Stimulated activated CD8-positive, alpha-beta memory T cell treated with anti-CD3 and anti-CD28 coated beads, Interleukin-15, amount 100 ng/mL, for 24 hours (primary cell): ENCODE data around the gene DAGLA.
A peak's percentile ranks its signal among the peaks of the same experiment; 100 is the strongest.

Experiments
- DNase-seq: peaks from one replicate; pipeline ENCODE4 v3.0.0-alpha.2; 2020; ENCODE audit warnings: low read depth

DAGLA gene

DNA sequence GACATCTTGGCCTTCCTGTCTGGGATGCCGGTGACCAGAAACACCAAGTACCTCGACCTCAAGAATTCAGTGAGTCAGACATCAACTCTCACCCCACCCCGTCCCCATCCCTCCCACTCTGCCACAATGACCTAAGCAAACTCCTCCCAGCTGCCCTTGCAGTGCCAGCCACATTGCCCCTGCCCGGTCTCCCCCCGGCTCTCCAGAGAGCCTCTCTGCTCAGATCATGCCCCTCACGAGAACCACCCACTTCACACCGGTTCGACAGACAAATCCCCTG is 48.7 kb downstream of the DAGLA start:
- no peak for DNase-seq

DNA sequence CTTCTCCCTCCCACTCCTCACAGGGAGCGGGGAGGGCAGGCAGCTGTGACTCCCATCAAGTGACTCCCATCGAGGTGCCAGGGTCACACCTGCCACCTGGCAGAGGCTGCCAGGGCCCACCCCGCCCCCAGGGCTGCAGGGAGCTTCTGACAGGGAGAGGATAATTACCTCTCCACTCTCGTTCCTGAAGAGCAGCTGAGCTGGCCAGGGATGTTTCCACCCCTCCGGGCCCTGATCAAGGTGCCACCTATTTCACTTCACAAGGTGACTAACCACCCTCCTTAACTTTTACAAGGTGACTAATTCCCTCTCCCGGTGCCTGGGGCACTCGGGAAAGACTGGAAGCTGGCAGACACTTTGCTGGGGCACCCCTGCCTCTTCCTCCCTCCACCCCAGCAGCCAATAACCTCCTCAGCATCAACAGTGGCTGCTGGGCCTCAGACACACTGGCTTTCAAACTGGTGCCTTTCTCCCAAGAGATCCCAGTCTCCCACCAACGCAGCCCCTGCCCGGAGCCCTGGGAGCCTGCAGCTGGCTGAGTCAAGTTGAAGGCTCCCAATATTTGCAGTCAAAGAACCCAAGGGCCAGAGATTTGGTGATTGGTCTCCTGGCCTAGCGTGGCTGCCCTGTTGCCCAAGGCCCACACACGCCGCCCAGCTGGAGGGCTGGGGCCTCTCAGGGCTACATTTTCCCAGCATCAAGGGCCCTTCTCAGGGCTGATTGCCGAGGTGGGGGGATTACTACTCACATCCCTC is 50.2 kb downstream of the DAGLA start:
- no peak for DNase-seq

DNA sequence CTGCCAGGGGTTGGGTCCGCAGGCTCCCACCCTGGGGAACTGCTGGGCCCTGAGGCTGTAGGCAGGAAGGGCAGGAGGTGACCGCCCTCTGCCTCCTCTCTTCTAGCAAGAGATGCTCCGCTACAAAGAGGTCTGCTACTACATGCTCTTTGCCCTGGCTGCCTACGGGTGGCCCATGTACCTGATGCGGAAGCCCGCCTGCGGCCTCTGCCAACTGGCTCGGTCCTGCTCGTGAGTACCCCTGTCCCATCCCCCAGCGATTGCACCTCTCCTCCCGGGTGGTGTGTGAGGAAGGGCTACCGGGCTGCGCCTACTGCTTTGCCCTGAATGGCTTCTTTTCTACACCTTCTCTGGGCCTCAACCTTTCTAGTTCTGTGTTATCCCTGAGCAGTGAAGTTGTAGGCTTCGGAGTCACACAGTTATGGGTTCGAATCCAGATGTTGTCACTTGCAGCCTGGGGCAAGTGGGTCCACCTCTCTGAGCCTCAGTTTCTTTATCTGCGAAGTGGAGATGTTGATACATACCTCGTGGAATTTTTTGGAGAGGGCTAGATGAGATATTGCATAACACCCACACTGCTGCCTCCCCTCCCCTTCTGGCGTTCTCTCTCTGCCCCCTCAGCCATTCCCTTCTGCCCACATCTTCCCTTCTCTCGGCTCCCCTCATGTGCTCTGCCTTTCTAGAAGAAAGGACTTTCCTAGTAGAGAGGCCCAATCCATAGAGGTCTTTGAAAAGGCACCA is 51.2 kb downstream of the DAGLA start:
- no peak for DNase-seq

DNA sequence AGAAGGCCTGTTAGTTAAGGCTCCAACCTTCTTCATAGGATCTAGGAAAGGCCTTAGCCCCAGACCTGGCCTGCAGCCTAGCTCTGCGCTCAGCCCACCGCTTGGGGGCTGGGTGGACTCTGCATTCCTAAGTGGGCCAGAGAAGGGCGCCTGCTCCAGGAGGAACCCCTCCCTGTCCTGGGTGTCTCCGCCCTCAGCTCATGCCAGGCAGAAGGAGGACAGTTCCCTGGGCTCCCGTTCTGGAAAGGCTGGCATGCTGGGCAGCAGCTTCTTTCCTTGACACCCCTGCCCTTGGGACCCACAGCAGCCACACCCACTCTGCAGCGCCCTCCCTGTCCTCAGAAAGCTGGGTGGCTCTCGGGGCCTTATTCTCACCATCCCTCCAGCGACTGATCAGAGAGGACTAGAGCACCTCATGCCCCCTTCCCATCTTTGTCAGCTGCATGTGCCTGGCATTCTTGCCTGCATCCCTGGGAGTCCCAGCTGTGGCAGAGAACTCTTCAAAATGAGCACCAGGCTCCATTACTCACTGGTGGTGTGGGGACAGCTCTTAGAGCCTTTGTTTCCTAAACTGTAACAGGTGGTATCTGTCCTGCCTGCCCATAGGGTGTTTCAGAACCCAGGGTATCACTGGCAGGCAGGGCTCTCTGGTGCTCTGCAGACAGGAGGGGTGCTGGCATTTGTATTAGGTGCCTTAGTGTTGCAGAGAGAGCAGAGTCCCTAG is 51.9 kb downstream of the DAGLA start:
- no peak for DNase-seq

DNA sequence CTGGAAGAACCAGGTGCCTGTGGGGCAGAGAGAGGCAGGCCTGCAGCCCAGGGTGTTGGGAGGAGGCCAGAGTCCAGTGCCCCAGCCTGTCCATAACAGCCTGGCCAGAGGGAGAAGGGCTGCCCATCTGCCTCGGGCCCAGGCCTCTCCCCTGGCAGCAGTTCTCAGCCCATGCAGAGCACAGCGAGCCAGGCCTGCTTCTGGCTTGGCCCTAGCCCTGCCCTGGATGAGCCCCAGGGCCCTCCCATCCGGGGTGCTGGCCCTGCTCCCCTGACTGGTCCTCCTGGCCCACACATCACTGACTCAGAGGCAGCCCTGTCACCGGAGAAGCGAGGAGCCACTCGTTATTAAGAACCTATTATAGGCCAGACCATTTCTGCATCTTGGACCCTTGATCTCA is 52.5 kb downstream of the DAGLA start:
- DNase-seq = no peak

DNA sequence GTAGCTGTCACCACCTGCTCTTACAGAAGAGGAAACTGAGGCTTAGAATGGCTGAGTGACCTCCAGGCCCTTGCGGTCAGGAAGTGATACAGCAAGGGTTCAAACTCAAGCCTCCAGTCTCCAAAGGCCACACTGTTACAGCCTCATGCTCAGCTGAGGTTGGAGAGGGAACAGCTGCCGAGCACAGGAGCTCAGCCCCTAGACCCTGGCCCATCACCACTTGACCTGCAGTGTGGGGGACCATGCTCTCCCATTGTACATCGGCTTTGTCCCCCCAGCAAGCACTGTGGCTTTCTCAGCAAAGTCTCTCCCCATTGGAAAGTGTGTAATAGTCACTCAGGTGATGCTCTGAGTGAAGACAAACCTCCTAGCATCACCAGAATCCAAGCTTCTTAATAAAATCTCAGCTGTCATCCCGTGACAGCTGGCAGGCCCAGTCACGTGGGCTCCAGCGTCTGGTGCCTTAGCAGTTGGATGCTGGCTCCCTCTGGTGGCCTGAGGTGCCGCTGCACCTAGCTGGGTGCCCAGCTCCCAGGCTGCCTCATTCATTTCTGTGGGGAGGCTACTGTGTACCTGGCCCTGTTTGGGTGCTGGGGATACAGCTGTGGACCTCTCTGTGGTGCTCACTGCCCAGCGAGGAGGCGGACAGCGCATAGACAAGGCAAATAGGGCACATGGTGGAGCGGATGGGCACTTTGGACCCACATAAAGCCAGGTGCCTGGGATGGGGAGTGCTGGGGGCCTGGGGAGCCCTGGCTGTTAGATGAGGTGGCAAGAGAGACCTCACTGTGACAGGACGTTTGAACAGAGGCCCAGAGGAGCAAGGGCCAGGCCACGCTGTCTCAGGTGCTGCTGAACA is 53.2 kb downstream of the DAGLA start:
- DNase-seq = peak; percentile 57

DNA sequence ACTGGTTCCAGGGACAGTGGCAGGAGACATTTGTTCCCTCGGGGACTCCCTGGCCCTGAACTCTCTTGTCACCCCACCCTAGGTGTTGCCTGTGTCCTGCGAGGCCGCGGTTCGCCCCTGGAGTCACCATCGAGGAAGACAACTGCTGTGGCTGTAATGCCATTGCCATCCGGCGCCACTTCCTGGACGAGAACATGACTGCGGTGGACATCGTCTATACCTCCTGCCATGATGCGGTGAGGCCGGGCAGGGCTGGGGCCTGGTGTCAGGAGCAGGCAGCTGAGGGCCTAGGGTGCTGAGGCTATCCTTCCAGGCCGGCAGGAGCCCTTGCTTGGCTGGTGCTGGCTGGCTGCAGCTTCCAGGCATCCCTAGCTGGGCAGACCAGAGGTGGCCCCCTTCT is 54.6 kb downstream of the DAGLA start:
- DNase-seq = no peak

DNA sequence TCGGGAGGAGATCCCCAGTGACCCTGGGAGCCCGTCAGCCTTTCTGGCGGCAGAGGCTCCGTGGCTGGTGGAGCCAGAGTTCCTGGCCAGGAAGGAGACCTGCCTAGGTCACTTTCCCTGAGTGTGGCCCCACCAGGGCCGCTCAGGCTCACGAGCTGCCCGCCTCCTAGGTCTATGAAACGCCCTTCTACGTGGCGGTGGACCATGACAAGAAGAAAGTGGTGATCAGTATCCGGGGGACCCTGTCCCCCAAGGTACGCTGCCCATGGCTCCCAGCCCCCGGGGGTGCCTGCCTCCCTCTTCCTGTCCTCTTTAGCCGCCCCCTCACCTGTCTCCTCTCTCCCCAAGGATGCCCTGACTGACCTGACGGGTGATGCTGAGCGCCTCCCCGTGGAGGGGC is 55.2 kb downstream of the DAGLA start:
- DNase-seq = no peak

DNA sequence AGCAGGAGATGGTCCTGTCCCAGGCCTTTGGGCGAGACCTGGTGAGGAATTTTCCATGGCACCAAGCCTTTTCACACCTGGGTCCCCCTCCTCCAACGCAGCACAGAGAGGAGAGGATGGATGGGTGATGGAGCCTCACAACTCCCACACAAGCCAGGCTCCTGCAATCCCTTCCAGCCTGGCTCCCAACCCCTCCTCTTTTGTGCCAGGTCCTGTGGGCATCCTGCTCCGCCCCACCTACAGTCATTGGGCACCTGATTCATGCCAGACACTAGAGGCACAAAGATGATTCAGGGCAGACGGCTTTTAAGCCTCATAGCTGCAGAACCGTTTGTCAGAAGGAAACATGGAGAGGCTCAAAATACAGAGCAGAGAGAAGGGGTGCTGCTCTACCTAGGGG is 56.1 kb downstream of the DAGLA start:
- DNase-seq = no peak

DNA sequence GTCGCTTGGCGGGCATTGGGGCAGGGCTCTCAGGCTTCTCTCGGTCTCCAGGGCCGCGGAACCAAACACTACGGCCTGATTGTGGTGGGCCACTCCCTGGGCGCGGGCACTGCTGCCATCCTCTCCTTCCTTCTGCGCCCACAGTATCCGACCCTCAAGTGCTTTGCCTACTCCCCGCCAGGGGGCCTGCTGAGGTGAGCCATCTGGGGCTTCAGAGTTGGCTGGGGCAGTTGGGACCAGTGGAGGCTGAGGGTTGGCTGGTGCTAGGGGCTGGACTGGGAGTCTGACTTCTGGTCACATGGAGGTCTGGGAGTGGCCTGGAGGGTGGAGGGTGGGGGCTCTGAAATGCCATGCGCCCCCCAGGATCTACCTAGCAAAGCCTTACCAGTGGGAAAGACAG is 56.9 kb downstream of the DAGLA start:
- no peak for DNase-seq

DNA sequence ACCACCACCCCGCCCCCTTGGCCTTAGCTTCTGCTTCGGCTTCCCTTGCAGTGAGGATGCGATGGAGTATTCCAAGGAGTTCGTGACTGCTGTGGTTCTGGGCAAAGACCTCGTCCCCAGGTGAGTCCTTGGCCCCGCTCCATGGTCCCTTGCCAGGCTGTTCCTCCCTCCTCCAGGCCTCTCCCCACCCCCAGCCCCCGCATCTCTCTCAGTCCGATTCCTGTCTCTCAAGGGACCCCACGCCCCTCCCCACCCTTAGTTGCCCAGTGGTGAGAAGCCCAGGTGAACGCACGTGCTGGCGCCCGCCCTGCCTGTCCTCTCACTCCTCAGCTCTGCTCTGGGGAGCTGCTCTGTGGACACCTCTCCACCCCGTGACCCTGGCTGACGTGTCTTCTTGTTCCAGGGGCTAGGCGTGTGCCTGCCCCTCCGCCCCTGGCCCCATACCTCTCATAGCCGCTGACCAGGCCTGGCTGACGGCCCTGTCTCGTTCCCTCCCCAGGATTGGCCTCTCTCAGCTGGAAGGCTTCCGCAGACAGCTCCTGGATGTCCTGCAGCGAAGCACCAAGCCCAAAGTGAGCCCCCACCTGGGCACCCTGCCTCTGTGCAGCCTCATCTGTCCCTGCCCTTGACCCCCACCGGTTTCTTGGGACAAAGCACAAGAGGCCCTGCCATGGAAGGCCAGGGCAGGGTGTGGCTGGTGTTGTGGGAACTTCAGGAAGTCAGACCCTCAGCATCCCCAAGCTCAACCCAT is 57.6 kb downstream of the DAGLA start:
- no peak for DNase-seq

DNA sequence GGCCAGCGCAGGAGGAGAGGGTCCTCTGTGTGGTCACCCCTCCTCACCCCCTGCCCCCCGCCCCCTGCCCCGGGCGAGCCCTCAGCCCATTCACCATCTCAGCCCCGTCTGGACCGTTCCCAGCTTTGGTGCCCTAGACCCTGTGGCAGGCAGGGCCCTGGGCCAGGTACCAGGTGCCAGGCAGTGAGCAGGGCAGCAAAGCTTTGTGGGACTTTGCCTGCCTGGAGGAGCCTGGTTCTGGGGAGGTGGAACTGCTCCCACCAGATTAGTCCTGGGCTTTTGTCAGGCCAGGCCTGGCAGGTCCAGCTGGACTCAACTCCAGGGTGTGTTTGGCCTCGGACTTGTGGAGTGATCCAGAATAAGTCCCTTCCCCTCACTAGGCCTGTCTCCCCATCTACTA is 58.6 kb downstream of the DAGLA start:
- no peak for DNase-seq

DNA sequence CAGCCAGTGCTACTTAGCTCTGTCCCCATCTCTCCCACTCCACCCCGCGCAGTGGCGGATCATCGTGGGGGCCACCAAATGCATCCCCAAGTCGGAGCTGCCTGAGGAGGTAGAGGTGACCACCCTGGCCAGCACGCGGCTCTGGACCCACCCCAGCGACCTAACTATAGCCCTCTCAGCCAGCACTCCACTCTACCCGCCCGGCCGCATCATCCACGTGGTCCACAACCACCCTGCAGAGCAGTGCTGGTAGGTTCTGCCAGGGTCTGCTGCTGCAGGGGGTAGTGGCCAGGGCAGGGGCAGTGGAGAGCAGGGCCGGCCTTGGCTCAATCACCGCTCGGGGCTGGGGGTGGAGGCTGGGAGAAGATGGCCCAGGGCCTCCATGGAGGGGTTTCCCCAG is 59.2 kb downstream of the DAGLA start:
- DNase-seq = no peak

DNA sequence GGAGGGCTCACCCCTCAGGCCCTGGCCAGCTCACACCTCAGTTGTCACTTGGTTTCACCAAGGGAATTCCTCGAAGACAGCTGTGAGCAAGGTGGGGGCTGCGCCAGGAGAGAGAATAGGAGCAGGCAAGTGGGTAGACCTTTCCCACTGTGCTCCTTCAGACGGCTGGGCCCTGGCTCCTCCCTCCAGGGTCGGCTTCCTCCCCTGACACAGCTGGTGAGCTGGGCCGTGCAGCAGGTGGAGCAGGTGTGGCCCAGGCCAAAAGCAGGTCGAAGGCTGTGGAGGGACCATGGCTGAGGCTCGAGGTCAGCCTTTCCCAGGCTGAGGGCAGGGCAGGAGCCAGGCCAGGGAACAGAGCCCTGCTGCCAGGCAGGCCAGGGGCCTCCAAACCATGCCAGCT is 59.8 kb downstream of the DAGLA start:
- no peak for DNase-seq

DNA sequence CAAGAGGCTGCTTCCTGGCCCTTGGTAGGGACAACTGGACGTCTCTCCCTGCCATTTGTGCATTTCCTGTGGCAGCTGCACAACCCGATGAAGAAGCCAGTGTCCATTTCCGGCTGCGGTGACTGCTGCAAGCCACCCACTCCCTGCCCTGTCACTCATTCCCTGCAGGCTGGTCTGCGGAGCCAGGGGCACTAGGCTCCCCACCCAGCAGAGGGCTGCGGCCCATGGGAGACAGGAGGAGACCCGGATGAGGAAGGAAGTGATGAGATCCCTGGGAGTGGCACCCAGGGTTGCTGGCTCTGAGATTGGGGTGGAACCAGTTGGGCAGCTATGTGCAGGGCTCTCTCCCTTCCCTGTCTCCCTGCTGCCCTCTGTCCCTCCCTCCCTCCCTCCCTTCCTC is 62.2 kb downstream of the DAGLA start:
- DNase-seq = no peak

DNA sequence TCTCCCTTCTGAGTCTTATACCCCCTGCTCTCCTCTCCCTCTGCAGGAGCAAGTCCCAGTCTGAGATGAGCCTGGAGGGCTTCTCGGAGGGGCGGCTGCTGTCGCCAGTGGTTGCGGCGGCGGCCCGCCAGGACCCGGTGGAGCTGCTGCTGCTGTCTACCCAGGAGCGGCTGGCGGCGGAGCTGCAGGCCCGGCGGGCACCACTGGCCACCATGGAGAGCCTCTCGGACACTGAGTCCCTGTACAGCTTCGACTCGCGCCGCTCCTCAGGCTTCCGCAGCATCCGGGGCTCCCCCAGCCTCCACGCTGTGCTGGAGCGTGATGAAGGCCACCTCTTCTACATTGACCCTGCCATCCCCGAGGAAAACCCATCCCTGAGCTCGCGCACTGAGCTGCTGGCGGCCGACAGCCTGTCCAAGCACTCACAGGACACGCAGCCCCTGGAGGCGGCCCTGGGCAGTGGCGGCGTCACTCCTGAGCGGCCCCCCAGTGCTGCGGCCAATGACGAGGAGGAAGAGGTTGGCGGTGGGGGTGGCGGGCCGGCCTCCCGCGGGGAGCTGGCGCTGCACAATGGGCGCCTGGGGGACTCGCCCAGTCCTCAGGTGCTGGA is 63.4 kb downstream of the DAGLA start:
- no peak for DNase-seq

DNA sequence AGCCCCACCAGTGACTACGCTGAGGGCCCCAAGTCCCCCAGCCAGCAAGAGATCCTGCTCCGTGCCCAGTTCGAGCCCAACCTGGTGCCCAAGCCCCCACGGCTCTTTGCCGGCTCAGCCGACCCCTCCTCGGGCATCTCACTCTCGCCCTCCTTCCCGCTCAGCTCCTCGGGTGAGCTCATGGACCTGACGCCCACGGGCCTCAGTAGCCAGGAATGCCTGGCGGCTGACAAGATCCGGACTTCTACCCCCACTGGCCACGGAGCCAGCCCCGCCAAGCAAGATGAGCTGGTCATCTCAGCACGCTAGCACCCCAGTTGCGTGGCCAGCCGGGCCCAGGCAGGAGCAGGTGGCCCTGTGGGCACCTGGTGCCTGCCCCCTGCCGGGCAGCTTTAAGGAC is 64.0 kb downstream of the DAGLA start:
- DNase-seq = no peak

DNA sequence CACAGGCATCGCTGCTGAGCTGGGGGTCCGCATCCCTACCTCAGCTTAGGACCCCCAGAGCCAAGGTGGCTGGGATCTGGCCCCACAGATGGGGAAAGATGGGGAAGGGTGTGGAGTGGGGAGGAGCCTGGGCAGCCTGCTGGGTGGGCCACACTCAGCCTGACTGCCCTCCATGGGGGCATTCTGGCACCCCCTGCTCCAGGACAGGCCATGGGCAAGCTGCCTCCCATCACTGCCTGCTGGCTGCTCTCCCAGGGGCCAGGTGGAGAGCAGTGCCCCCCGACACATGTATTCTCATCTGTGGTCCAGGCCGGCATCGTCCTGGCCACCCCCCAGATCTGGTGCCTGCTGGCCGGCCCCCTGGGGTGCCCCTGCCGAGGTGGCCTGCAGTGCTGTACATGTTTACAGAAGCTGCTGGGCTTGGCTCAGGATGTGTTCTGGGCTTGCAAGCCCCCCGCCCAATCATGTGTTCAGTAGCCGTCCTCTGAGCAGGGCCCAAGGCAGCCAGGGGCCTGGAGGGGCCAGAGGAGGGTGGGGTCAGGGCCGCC is 64.5 kb downstream of the DAGLA start:
- no peak for DNase-seq

DNA sequence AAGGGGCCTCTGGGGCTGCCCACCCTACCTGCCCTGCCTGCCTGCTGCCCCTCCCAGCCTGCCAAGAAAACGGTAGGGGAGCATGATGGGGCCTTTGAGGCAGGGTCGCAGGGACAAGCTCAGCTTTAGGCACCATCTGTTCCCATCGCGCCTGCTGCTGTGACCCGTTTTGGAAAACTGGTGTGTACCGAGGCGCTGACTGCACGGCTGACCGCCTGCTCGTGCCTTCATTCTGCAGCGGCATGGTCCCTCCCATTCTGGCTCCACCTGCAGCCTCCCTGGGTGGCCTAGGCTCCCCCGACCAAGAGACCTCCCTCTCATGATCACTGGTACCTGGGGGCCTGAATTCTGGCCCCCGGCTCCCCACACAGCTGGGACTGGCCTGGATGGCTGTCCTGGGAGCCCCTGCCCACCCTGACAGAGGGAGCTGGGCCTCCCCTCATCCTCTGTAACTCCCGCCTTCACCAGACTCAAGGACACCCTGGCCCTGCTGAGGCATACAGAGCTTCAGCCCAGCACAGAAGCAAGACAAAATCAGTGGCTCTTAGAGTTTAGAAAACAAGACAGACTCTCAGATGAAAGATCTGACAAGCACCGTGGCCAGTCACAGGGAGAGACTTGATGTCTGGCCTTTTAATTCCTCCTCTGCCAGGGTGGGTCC is 65.7 kb downstream of the DAGLA start:
- no peak for DNase-seq

DNA sequence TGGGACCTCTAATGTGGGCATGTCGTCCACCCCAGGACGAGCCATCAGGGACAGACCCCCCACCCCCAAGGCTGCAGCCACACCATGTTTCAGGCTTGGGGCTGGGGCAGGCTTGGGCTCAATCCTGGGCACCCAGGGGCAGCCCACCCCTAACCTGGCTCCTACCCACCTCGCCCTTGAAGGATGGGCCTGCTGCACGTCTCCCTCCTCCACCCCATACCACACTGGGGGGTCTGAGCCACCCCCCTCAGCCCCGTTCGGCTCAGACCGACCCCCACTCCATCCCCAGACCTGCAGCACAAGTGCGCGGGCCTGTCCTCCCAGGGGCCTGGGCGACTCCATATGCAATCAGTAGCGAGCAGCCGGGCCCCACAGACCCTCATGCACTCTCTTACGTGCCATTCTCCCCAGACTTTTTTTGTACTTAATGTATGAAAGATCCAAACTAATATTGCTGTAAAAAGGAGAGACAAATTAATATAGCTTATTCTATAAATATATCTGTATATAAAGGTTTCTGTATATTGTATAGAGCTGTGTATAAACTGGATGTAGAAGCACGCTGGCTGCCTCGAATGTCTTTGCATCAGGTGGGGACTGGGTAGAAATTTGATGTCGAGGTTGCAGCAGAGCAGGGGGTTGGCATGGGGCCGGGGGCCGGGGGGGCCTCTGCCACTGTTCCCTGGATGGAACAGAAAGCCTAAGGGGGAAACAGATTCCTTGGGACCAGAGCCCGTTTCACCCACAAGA is 66.4 kb downstream of the DAGLA start:
- DNase-seq = no peak
